Loucy (cell line): ENCODE measurements around the gene CUX1.

Source experiments
- H2AFZ ChIP-seq: fragments of 200-600 bp; sonication (generic); 2 replicates; pipeline ENCODE4 v1.6.0; 2016; ENCODE audit warnings: antibody characterized with exemption, mild to moderate bottlenecking, low read length, moderate library complexity
- H3F3A ChIP-seq: fragments of 200-600 bp; 2 replicates; pipeline ENCODE4 v1.6.0; 2016; ENCODE audit warnings: antibody characterized with exemption, low read depth, mild to moderate bottlenecking
- H3K27me3 ChIP-seq: fragments of 200-600 bp; sonication (generic); 2 replicates; pipeline ENCODE4 v1.6.1; 2014; ENCODE audit warnings: low read length, mild to moderate bottlenecking; ENCODE audit not compliant: insufficient read depth, poor library complexity, severe bottlenecking
- H3K36me3 ChIP-seq: fragments of 200-600 bp; sonication (generic); 2 replicates; pipeline ENCODE4 v1.6.1; 2016; ENCODE audit warnings: low read length; ENCODE audit not compliant: insufficient read depth
- H3K4me1 ChIP-seq: fragments of 200-600 bp; sonication (generic); 2 replicates; pipeline ENCODE4 v1.5.1; 2014; ENCODE audit warnings: low read length, mild to moderate bottlenecking; ENCODE audit not compliant: insufficient read depth, poor library complexity, severe bottlenecking
- H3K4me2 ChIP-seq: fragments of 200-600 bp; sonication (generic); 2 replicates; pipeline ENCODE4 v1.6.0; 2014; ENCODE audit warnings: antibody characterized with exemption, low read length, low read depth, mild to moderate bottlenecking; ENCODE audit not compliant: poor library complexity, severe bottlenecking
- H3K4me3 ChIP-seq: fragments of 200-600 bp; sonication (generic); 2 replicates; pipeline ENCODE4 v1.5.1; 2014; ENCODE audit warnings: low read length, mild to moderate bottlenecking, mixed read lengths; ENCODE audit not compliant: poor library complexity, severe bottlenecking
- H3K79me2 ChIP-seq: fragments of 200-600 bp; sonication (generic); 2 replicates; pipeline ENCODE4 v1.6.1; 2014; ENCODE audit warnings: low read length; ENCODE audit not compliant: insufficient read depth
- H3K9ac ChIP-seq: fragments of 200-600 bp; sonication (generic); 2 replicates; pipeline ENCODE4 v1.6.0; 2014; ENCODE audit warnings: mild to moderate bottlenecking, low read depth, low read length, moderate library complexity; ENCODE audit not compliant: poor library complexity, severe bottlenecking
- H3K9me2 ChIP-seq: fragments of 200-600 bp; sonication (generic); replicated peaks from 2 replicates; pipeline ENCODE4 v1.6.1; 2016; ENCODE audit warnings: low read depth, low read length, mixed read lengths
- H3K9me3 ChIP-seq: fragments of 200-600 bp; sonication (generic); 2 replicates; pipeline ENCODE4 v1.6.1; 2014; ENCODE audit warnings: mild to moderate bottlenecking, antibody characterized with exemption, low read length, low read depth; ENCODE audit not compliant: insufficient read depth
- H4K20me1 ChIP-seq: fragments of 200-600 bp; sonication (generic); 2 replicates; pipeline ENCODE4 v1.6.0; 2014; ENCODE audit warnings: antibody characterized with exemption, low read length, mild to moderate bottlenecking; ENCODE audit not compliant: insufficient read depth, poor library complexity, severe bottlenecking
- CTCF ChIP-seq: fragments of 200-600 bp; sonication (generic); conservative IDR thresholded peaks from 2 replicates; pipeline ENCODE4 v1.5.1; 2014; ENCODE audit warnings: mild to moderate bottlenecking, antibody characterized with exemption, low read length
- EZH2phosphoT487 ChIP-seq: fragments of 200-600 bp; IDR thresholded peaks from 2 replicates; pipeline ENCODE4 v1.6.1; 2018; ENCODE audit warnings: antibody characterized with exemption, mild to moderate bottlenecking, moderate library complexity, borderline replicate concordance

Gene CUX1

GRCh38 chr7:101941481-101942383 lies 124.3 kb downstream of the CUX1 start:
- Histone ChIP-seq H3K4me2 (no peak overlapping the region), H3K9me3 (no peaks in the 10 kb centered on the region), H3K27me3 (no peaks in the 10 kb centered on the region), H3K9ac (no peak overlapping the region), H3K9me2 (no peaks in the 10 kb centered on the region), H3K36me3 (peaks cover 7% of the 10 kb centered on the region; the same call in 1 of the 2 replicates), H2AFZ (no peak overlapping the region), H3K4me3 (no peak overlapping the region), H3F3A (no peaks in the 10 kb centered on the region), H3K79me2 (peaks cover 87% of the 10 kb centered on the region), H4K20me1 (peaks cover 33% of the 10 kb centered on the region), H3K4me1 (no peaks in the 10 kb centered on the region)
- TF ChIP-seq EZH2phosphoT487 (no peak), CTCF (no peak)

- Histone ChIP-seq H3K4me1 (no peaks in the 10 kb centered on the region), H4K20me1 (peaks cover 35% of the 10 kb centered on the region), H3K36me3 (peaks cover 7% of the 10 kb centered on the region; the same call in 1 of the 2 replicates), H3K4me2 (no peak overlapping the region), H3K79me2 (peaks cover 91% of the 10 kb centered on the region), H2AFZ (no peak overlapping the region), H3K9me3 (no peaks in the 10 kb centered on the region), H3K9me2 (no peaks in the 10 kb centered on the region), H3F3A (no peaks in the 10 kb centered on the region), H3K9ac (no peak overlapping the region), H3K4me3 (no peak overlapping the region), H3K27me3 (no peaks in the 10 kb centered on the region)
- TF ChIP-seq CTCF (no peak), EZH2phosphoT487 (no peak)
These were observed 125.3 kb downstream of the CUX1 start for GRCh38 chr7:101942603-101943210.

GRCh38 chr7:101943306-101943705 lies 125.9 kb downstream of the CUX1 start:
- Histone ChIP-seq H3K4me3 (no peak overlapping the region), H3K79me2 (peaks cover 91% of the 10 kb centered on the region), H3F3A (no peaks in the 10 kb centered on the region), H3K9ac (no peak overlapping the region), H3K4me2 (no peak overlapping the region), H4K20me1 (peaks cover 36% of the 10 kb centered on the region), H3K9me3 (no peaks in the 10 kb centered on the region), H3K9me2 (no peaks in the 10 kb centered on the region), H3K36me3 (peaks cover 1% of the 10 kb centered on the region; the same call in 1 of the 2 replicates), H2AFZ (no peak overlapping the region), H3K27me3 (no peaks in the 10 kb centered on the region), H3K4me1 (no peaks in the 10 kb centered on the region)
- TF ChIP-seq CTCF (no peak), EZH2phosphoT487 (no peak)
